HG02973 (cell line): ENCODE data around the gene R3HDM2.

Source experiments
- ATAC-seq: cut with Tn5 transposase; IDR thresholded peaks from one replicate; pipeline ENCODE4 v1.9.1; 2021; ENCODE audit warnings: moderate library complexity; ENCODE audit not compliant: unreplicated experiment

R3HDM2 gene

DNA sequence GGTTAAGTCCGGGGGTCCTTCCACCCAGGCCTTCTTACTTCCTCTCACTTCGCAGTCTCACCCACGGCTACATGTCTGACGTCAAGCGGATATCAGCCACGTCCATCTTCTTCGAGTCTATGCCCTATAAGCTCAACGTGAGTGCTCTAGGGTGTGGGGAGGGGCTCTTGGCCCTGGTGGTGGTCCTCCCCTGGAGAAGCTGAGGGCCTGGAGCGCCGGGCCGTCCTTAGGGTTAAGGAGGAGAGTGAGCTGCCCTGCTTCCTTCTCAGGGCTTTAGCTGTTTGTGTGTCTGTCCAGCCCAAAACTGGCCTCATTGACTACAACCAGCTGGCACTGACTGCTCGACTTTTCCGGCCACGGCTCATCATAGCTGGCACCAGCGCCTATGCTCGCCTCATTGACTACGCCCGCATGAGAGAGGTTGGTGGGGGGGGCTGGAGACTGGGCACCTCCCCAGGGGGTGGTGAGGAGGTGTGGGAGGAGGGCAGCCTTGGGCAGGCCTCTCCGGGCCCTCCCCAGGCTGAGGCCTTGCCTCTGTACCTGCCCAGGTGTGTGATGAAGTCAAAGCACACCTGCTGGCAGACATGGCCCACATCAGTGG lies 198.6 kb downstream of the R3HDM2 start:
- ATAC-seq = no peak

DNA sequence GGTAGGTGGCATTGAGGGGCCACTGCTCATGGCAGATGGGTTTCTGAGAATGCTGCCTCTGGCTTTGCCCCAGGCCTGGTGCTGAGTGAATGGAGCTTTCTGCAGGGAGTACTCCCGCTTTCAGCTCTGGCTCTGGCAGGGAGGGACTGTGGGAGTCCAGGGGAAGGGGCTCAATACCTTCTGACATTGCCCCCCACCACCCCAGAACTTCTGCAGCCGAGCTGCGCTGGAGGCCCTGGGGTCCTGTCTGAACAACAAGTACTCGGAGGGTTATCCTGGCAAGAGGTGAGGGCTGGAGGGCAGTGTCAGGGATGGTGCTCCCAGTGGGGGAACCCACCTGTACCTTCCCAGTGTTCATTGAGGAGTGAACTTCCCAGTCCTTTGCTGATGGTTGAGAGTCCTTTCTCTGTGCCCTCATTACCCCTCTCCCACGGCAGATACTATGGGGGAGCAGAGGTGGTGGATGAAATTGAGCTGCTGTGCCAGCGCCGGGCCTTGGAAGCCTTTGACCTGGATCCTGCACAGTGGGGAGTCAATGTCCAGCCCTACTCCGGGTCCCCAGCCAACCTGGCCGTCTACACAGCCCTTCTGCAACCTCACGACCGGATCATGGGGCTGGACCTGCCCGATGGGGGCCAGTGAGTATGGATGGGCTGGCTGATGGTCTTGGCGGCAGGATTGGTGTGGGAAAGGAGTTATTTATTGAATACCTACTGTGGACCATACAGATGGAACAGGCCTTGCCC lies 199.4 kb downstream of the R3HDM2 start:
- no peak for ATAC-seq

DNA sequence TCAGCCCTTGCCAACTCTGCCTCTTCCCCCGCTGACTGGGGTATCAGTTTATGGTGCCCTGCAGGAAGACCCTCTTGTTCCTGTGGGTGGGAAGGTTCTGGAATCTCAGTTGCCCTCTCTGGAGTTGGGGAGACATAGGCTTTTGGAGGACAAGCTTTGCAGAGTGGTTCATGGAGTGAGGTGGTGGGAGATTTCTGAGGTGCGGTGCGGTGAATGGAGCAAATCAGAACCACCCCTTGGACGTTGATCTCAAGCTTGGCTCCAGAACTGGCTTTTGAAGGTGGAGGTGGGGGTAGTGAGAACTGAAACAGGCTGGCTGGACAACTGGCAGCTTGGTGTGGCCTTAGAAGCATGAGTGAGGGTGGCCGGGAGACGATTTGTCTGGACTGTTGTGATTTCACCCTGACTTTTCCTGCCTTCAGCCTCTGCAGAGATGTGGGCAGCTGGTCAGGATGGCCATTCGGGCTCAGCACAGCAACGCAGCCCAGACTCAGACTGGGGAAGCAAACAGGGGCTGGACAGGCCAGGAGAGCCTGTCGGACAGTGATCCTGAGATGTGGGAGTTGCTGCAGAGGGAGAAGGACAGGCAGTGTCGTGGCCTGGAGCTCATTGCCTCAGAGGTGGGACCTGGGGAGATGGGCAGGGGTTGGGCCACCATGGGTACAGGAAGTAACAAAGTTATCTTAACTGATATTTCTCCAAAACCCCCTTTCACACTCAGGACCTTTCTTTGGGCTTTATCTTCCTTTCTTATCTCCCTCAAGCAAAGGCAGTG lies 200.3 kb downstream of the R3HDM2 start:
- ATAC-seq = no peak

DNA sequence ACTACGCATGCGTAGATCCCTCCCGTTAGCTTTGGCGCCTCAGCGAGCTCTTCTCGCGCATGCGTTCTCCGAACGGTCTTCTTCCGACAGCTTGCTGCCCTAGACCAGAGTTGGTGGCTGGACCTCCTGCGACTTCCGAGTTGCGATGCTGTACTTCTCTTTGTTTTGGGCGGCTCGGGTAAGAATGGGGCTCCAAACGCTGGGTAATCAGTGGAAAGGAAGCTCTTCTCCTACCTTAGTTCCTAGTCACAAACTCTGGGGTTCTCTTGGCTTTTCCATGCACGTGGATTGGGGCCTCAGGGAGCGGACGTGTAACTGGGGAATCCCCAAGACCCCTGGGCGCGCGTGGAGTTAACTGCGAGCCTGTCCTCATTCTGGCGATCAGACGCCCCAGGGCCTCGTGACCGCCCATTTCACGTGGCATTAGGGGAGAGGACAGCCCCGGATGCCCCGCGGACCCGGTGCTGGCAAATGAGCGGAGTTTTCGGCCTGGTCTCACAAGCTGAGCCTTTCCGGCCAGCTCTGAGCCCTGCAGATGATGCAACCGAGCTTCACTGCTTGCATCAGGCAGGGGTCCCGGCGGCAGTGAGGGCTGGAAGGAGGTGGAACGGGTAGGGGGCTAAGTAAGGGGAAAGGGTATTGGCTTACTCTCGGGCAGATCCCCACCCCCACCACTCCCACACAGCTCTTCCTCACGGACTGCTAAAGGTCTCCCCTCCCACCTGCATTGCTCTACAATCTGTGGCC lies 201.0 kb downstream of the R3HDM2 start, which contains the start of gene SHMT2:
Gene SHMT2, plus strand, starts transcription at position 78 of the 747 bp plus-strand sequence. Its CDS starts 68 bp downstream, at position 146.
- ATAC-seq = peak; percentile 56

DNA sequence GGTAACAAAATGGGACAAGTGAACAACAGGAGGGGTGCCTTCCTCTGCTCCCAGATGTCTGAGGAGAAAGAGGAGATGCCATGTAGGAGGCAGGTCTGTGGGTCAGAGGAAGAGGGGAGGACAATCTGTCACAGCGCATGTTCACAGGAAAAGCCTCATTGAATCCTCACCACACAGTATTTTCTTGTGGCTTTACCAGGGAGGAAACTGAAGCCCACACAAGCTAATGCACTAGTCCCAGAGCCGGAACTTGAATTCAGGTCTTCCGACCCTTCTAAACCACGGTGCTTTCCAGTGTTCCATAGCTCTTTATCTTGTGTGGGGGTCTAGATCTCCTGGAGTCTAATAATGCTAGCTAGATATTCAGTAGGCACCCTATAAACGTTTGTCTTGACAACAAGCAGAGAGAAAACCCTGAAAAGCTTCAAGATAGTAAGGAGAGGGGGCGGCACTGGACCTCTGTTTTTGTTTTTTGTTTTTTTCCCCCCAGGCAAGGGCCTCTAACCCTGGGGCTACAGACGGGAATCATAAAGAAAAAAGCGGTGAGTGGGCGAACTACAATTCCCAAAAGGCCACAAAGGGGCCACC lies 201.7 kb downstream of the R3HDM2 start:
- no peak for ATAC-seq

DNA sequence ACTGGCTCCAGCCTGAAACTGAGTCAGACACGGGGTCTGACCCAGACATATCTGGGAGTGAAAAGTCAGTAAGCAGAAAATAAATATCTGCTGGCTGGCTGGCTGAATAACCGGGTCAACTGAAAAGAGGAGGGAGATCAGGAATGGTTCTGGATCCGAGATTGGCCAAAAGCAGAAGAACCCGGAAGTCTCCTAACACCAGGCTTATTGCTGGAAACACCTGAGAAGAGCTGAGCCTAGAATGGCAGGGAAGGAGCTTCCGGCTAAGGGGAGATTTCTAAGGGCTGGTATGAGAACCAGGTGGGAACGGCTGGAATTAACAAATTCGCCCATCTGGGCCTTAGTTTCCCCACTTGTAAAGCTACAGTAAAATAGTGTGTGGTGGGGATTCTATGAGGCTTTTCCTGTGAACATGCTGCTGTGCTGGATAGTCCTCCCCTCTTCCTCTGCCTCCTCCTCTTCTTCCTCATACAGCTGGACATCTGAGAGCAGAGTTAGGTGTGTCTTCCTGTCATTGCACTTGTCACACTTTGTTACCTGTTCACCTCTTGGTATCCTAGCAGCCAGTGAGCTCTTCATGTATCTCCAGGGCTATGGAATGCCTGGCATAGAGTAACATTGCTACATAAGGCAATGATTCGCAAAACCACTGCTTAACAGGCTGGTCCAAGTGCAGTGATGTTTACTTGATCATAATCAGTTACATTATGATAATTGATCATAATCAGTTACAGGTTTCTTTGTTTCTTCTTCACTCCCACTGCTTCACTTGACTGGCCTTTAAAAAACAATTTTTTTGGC lies 203.3 kb downstream of the R3HDM2 start:
- no peak for ATAC-seq

DNA sequence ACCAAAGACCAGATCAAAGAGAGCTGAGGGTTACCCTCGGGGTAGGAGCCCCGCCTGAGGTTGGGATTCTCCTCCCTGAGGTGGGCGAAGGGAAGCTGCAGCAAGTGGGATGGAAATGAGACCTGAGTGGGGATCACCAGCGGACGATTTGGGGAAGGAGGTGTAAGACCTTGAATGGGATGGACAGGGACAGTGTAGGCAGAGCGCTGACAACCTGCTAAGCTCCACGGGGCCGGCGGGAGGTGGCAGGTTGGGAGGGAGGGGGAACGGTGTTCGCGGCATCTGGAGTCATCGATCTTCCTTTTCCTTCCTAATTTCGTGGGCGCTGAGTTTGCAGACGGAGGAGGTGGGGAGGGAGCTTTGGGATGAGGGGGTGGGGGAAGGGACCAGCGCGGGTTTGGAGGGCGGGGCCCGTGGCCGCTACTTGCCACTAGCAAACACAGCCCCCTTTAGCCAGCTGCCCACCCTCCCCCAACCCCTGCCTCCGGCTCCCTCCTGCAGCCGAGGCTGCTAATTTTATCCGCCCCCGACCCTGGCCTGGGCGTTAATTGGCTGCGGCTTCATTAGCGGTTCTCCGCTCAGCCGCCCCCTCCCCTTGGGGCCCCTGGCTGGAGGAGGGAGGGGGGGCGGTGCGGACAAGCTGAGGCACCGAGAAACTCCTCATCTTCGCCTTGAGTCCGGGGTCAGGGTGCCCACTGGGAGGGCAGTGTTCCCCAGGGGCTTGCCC lies 204.1 kb downstream of the R3HDM2 start:
- ATAC-seq = no peak

DNA sequence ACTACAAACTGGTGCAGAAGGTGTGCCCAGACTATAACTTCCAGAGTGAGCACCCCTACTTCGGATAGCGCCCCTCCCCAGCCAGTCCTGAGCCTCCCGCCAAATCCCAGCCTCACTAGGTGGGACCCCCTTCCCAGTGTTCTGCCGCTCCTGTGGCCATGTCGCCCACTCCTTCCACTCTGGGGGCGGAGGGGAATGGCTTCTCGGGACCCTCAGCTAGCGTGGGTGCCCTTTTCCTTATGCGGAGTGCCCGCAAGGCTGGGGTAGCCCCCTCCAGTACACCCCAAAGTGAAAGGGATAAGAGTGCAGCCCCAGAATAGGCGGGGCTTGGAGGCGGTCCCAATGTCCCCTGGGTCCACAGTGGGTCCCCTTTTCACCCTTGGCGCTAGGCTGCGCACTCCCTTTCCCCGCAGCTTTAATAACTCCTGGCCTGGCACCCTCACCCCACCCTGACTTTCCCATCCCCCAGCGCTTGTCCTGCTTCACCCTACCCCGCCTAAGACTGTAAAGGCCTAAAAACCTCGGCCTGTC lies 205.1 kb downstream of the R3HDM2 start:
- ATAC-seq = no peak

DNA sequence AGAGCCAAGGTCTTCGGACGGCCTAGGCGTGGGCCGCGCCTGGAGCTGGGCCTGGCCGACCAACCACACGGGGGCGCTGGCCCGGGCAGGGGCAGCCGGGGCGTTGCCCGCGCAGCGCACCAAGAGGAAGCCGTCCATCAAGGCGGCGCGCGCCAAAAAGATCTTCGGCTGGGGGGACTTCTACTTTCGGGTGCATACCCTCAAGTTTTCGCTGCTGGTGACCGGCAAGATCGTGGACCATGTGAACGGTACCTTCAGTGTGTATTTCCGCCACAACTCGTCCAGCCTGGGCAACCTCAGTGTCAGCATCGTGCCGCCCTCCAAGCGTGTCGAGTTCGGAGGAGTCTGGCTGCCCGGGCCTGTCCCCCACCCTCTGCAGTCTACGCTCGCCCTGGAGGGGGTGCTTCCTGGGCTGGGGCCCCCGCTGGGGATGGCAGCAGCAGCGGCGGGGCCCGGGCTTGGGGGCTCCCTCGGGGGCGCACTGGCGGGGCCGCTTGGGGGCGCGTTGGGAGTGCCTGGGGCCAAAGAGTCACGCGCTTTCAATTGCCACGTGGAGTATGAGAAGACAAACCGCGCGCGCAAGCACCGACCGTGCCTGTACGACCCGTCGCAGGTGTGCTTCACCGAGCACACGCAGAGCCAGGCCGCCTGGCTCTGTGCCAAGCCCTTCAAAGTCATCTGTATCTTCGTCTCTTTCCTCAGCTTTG lies 205.7 kb downstream of the R3HDM2 start:
- ATAC-seq = no peak

DNA sequence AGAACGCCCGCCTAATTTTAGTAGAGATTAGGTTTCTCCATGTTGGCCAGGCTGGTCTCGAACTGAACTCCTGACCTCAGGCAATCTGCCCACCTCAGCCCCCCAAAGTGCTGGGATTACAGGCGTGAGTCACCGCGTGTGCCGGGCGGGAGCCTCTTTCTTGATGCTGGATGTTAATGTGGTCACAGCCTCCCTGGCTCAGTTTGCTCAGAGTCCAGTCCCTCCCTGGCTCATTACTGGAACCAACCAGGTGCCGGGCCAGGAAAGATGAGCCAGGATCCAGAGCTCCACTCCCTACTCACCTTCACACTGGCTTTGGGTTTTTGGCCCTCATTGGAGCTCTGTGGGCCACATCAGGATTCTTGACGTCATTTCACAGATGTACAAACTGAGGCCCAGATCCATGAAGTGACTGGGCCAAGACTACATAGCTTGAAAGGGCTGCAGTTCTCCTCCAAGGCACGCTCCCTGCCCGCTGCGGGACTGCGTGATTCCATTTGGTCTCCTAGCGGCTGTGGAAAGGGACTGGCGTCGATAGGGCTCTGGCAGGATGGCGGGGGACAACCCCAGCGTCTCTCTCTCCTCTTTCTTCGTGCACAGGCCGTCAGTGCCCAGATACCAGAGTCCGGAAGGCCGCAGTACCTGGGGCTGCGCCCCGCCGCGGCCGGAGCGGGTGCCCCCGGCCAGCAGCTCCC lies 206.4 kb downstream of the R3HDM2 start:
- ATAC-seq = no peak

DNA sequence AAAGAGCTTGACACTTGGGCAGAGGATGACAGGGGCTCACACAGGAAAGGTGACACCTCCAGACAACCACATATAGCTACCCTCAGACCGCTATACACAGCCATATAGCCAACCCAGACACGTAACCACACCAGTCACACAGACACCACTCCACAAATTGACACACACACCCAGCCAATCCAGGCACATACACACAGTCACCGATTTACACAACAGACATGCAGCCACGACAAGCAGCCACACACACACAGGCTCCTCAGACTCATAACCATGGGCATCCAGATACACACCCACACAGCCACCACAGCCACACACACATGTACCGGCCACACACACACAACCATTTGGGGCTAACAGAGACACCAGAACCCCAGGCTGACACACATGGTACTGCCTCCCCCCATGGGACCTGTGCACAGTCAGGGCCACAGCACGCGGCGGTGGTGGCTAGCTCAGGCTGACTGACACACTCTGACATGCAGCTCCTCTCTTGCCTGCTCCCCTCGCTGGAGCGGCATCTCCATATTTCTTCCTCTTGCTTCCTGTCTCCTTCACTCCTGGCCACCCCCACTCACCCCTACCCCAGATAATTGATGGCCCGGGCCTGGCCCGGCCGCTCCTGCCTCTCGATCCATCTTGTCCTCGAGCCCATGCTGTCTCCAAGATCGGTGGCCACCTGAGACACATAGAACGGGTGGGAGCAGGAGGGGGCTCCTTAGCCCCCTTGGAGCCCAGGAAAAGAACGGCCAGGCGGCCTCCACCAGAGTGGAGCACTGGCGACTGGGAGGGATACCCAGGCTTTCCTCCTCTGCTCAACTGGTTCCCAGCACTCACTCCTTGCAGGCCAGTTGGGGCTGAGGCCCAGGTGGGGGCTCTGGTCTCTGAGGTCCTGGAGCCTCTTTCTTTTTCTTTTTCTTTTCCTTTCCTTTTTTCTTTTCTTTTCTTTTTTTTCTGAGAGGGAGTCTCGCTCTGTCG lies 207.4 kb downstream of the R3HDM2 start:
- ATAC-seq = no peak

DNA sequence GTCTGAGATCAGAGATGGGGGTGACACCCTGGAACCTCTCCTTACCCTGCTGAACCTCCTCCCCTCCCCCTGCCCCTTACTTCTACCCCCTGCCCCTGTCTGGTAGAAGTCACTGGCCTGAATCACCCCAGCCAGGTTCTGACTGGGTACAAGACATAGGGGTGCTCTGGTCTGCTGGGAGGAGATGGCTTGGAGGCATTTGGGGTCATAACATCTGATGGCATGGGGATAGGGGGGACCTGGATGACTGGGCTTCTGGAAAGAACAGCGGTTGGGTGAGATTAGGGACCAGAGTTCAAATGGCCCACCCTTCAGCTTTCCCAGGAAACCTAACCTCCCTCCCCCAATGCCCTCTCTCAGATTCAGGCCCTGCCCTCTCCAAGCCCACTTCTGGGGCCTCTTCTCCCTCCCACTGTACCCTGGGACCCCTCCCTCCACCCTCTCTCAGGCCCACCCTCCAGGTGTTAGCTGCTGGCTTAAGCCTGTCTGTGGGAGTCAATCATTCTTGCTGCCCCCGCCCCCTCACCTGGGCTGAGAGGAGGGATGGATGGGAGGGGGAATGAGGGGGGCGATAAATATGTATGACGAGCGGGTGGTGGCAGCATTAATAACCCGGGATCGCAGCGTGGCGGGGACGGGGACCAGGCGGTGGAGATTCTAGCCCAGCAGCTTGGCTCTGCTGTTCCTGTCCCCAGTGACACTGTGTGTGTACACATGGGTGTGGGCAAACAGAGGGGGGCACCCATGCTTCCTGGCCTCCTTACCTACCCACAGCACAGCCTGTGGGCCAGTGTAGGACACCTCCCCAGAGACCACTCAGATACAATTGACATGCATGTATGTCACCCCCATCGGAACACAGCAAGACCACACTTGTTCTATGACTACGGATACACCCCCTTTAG lies 208.3 kb downstream of the R3HDM2 start:
- ATAC-seq = no peak

DNA sequence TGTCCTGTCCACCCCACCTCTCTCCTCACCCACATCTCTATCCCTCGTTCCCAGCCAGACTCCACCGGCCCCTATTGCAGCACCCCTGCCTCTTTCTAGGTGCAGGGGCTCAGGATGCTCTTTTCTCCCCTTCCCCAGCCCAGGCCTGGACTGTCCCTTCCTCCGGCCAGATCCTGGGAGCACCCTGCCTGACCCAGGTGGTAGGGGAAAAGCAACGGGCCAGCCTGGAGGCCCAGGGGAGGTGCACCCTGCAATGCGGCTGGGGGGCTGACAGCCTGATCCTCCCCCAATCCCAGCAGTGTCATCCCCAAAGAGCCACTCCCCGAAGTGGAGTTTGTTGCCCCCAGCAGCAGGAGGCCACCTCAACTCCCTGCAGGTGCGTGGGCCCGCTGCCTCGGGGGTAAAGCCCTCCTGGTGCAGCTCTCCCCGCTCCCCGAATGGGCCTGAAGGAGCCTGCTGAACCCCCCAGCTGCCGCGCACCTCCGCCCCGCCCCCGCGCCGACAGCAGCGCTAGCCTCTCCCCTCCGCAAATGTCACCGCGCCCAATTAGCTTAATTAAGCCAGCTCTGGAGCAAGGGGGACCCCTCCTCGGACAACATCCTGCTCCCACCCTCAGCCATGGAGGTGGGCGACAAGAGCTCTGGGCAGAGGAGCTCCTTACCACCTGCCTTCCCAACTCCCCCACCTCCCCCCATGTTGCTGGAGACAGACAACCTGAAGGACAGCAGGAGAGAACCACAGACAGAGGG lies 209.5 kb downstream of the R3HDM2 start:
- ATAC-seq = no peak

DNA sequence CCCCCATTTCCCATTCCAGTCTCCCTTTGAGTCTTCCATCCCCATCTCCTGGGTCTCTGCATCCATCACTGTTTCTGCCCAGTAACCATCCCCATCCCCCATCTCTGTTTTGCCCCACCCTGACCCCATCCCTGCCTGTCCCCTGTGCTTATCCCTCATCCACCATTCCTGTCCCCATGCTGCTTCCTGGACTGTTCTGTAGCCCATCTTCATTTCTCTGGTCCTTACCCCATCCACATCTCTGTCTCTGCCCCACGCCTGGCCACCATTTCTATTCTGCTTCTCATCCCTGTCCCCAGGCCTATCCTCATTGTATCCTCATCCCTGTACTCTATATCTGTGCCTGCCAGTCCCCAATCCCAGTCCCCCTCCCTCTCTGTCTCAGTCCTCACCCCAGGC lies 210.1 kb downstream of the R3HDM2 start:
- no peak for ATAC-seq
